PC-3 (cell line): ENCODE measurements around the gene H3-3A. TPM values are rescaled to one million over a fixed set of nuclear protein-coding genes. Genes with fewer than 3 reads are reported as not detected.

Experiments
- ATAC-seq: fragments of 200-7000 bp; cut with Tn5 transposase; 2 replicates; pipeline ENCODE4 v1.9.1; 2020; ENCODE audit warnings: mild to moderate bottlenecking, moderate library complexity
- BruUV-seq: library from RNA; stranded (reverse); fragments of 400-500 nt; replicated peaks from 2 replicates; lab custom pipeline; 2021; lab: Mats Ljungman, UMichigan
- CTCF ChIA-PET: fragments of 300-600 bp; sonication (Branson Sonifier 250); formaldehyde crosslinking; loops from one replicate; lab custom pipeline; 2022; ENCODE audit warnings: antibody characterized with exemption; lab: Charles Lee
- POLR2A ChIA-PET: fragments of 300-600 bp; sonication (Branson Sonifier 250); formaldehyde crosslinking; loops from one replicate; lab custom pipeline; 2022; ENCODE audit warnings: antibody characterized with exemption; ENCODE audit not compliant: unreplicated experiment; lab: Charles Lee
- DNase-seq: peaks from one replicate; pipeline ENCODE4 v3.0.0-alpha.2; 2015
- H2AFZ ChIP-seq: fragments of 300-600 bp; sonication (generic); 2 replicates; pipeline ENCODE4 v1.6.0; 2016; ENCODE audit warnings: antibody characterized with exemption, low read length
- H3F3A ChIP-seq: fragments of 300-600 bp; sonication (generic); one replicate; pipeline ENCODE4 v1.6.0; 2017; ENCODE audit warnings: antibody characterized with exemption, low read length, control low read depth, mild to moderate bottlenecking; ENCODE audit not compliant: unreplicated experiment
- H3K27ac ChIP-seq: fragments of 300-600 bp; sonication (generic); 2 replicates; pipeline ENCODE4 v1.5.1; 2016; ENCODE audit warnings: mild to moderate bottlenecking, low read length
- H3K27me3 ChIP-seq: fragments of 300-600 bp; sonication (generic); 2 replicates; pipeline ENCODE4 v1.6.1; 2016; ENCODE audit warnings: low read length, mixed read lengths
- H3K36me3 ChIP-seq: fragments of 300-600 bp; sonication (generic); 2 replicates; pipeline ENCODE4 v1.6.1; 2016; ENCODE audit warnings: low read depth, mixed run types, low read length, mixed read lengths
- H3K4me1 ChIP-seq: fragments of 300-600 bp; sonication (generic); 2 replicates; pipeline ENCODE4 v1.5.1; 2016; ENCODE audit warnings: low read length; ENCODE audit not compliant: insufficient read depth
- H3K4me2 ChIP-seq: fragments of 300-600 bp; sonication (generic); 2 replicates; pipeline ENCODE4 v1.6.0; 2016; ENCODE audit warnings: low read length
- H3K4me3 ChIP-seq: fragments of 300-600 bp; sonication (generic); 2 replicates; pipeline ENCODE4 v1.5.1; 2016; ENCODE audit warnings: mild to moderate bottlenecking, low read length, mixed read lengths
- H3K79me2 ChIP-seq: fragments of 300-600 bp; sonication (generic); 2 replicates; pipeline ENCODE4 v1.6.1; 2017; ENCODE audit warnings: low read length, mixed read lengths
- H3K9ac ChIP-seq: fragments of 300-600 bp; sonication (generic); 2 replicates; pipeline ENCODE4 v1.6.0; 2016; ENCODE audit warnings: mild to moderate bottlenecking, low read length
- H3K9me2 ChIP-seq: fragments of 300-600 bp; sonication (generic); replicated peaks from 2 replicates; pipeline ENCODE4 v1.6.1; 2016; ENCODE audit warnings: mixed run types, low read length, mixed read lengths
- H3K9me3 ChIP-seq: fragments of 300-600 bp; sonication (generic); 2 replicates; pipeline ENCODE4 v1.6.1; 2016; ENCODE audit warnings: low read length, mixed read lengths
- H4K20me1 ChIP-seq: fragments of 300-600 bp; sonication (generic); 2 replicates; pipeline ENCODE4 v1.6.1; 2016; ENCODE audit warnings: low read length, mixed read lengths
- CTCF ChIP-seq: fragments of 300-600 bp; sonication (generic); conservative IDR thresholded peaks from 2 replicates; pipeline ENCODE4 v1.5.1; 2017; ENCODE audit warnings: antibody characterized with exemption, low read depth, mild to moderate bottlenecking, low read length
- EZH2 ChIP-seq: fragments of 300-600 bp; sonication (generic); IDR thresholded peaks from one replicate; pipeline ENCODE4 v1.6.1; 2017; ENCODE audit warnings: antibody characterized with exemption, mild to moderate bottlenecking, low read length; ENCODE audit not compliant: unreplicated experiment
- EZH2phosphoT487 ChIP-seq: fragments of 300-600 bp; sonication (generic); IDR thresholded peaks from 2 replicates; pipeline ENCODE4 v1.6.1; 2018; ENCODE audit warnings: mild to moderate bottlenecking, antibody characterized with exemption, low read length, borderline replicate concordance
- intact Hi-C: fragments of 100-400 bp; cut with micrococcal nuclease; formaldehyde crosslinking; loops from 2 replicates; pipeline ENCODE4 v1.9.0; 2023
- total RNA-seq: library from RNA; depleted of rRNA; stranded (reverse); fragments of >200 nt; gene quantifications from 2 replicates; pipeline ENCODE4 v1.2.3, GENCODE V29; 2014

H3-3A gene
- total RNA-seq, 1 experiment from 2014 or later: 273 TPM

DNA sequence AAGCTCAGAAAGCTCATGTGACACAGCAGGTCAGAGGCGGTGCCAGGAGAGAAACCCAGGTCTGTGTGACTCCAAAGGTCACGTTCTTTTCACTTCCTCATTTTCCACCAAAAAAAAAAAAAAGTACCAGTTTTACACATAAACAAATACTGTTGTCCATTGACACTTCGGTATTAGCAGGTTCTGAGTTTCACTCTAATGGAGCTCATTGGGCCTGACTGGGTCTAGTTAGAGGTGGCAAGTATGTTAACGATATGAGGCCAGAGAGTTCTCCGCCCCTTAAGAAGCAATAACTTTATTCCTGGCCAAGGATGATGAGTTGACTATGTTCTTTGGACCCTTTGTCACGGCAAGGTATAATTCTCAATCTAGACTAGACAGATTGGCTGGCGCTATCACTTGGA lies 33.4 kb upstream of the H3-3A start:
- no peaks in the 10 kb centered on the region for H3K79me2 ChIP-seq
- TF ChIP-seq EZH2phosphoT487: no peak
- TF ChIP-seq EZH2: no peak
- TF ChIP-seq CTCF: no peak
- no peaks in the 10 kb centered on the region for H3F3A ChIP-seq
- H3K9ac ChIP-seq: no peak overlapping the region
- no peak for DNase-seq
- H3K36me3 ChIP-seq: no peaks in the 10 kb centered on the region
- H3K9me3 ChIP-seq: no peaks in the 10 kb centered on the region
- H3K4me1 ChIP-seq: no peaks in the 10 kb centered on the region
- POLR2A ChIA-PET: no interaction called here
- intact Hi-C loops: no loop called here
- no peak overlapping the region for H2AFZ ChIP-seq
- H3K27ac ChIP-seq: no peak overlapping the region
- CTCF ChIA-PET: no interaction called here
- H3K27me3 ChIP-seq: no peaks in the 10 kb centered on the region
- ATAC-seq: no peak
- H3K9me2 ChIP-seq: no peaks in the 10 kb centered on the region
- no TSS peak for BruUV-seq
- no peaks in the 10 kb centered on the region for H4K20me1 ChIP-seq
- H3K4me3 ChIP-seq: no peak overlapping the region
- no peak overlapping the region for H3K4me2 ChIP-seq

DNA sequence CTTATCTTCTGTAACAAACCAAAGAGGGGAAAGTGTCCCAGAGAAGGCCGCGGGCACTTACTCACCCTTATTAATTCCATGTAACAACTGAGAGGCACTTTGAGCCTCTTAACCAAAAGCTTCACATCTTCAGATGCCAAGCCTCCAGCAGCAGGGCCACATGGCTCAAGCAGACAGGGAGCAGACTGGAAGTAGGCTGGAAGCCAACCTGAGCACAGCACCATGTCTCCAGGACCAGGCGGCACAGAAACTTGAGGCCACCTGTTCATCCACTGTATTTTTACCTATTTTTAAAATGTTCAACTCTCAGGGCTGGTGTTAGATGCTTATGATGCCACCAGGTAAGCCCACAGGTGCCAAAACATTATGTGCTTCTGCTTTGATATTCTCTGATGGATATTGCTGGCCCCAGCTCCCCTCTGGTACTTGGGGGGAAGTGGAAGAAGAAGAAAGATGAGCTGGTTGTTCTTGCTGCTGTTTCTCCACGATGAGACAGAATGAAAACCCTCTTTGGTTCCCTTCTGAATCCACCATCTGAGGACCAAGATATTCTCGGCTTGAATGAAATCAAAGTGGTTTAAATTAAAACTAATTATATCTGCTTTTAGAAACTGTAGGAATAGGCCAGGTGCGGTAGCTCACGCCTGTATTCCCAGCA lies 32.8 kb upstream of the H3-3A start:
- CTCF ChIA-PET: no interaction called here

More for the DNA sequence above, 32.8 kb upstream of the H3-3A start:
- intact Hi-C loops: no loop called here
- Histone ChIP-seq H2AFZ (no peak overlapping the region), H3K9me2 (no peaks in the 10 kb centered on the region), H3K9me3 (no peaks in the 10 kb centered on the region), H3K4me1 (peaks cover 5% of the 10 kb centered on the region; the same call in 1 of the 2 replicates), H3K4me2 (no peak overlapping the region), H3K36me3 (no peaks in the 10 kb centered on the region), H4K20me1 (no peaks in the 10 kb centered on the region), H3K27me3 (no peaks in the 10 kb centered on the region), H3K27ac (no peak overlapping the region), H3F3A (no peaks in the 10 kb centered on the region), H3K4me3 (no peak overlapping the region), H3K9ac (no peak overlapping the region), H3K79me2 (no peaks in the 10 kb centered on the region)
- ATAC-seq (no peak), DNase-seq (no peak)
- TF ChIP-seq EZH2 (no peak), EZH2phosphoT487 (no peak), CTCF (no peak)
- POLR2A ChIA-PET: no interaction called here
- no TSS peak for BruUV-seq
